HepG2 (cell line): ENCODE results near the gene ZC2HC1B. TPM values are rescaled to one million over a fixed set of nuclear protein-coding genes. Genes with fewer than 3 reads are reported as not detected.

Experiments used
- ATAC-seq: fragments of 200-7000 bp; cut with Tn5 transposase; 3 replicates; pipeline ENCODE4 v1.9.1; 2020; ENCODE audit warnings: mild to moderate bottlenecking, moderate library complexity
- BruUV-seq: library from RNA; stranded (reverse); fragments of 400-500 nt; replicated peaks from 2 replicates; lab custom pipeline; 2021; lab: Mats Ljungman, UMichigan
- CTCF ChIA-PET: fragments of 300-600 bp; formaldehyde crosslinking; extraction: SDS; loops from one replicate; lab custom pipeline; 2021; ENCODE audit warnings: low total read pairs, inconsistent platforms, low intra/inter-chr PET ratio; lab: Yijun Ruan, JAX
- POLR2A ChIA-PET: fragments of 350-600 bp; sonication (Branson Sonifier 250); formaldehyde crosslinking; loops from one replicate; lab custom pipeline; 2020; ENCODE audit warnings: antibody characterized with exemption, inconsistent platforms; lab: Yijun Ruan, JAX
- DNase-seq: peaks from one replicate; pipeline ENCODE4 v3.0.0-alpha.2; 2015; ENCODE audit warnings: low spot score
- FAIRE-seq: peaks from 3 replicates; lab custom pipeline; 2011; peaks lifted over from hg19 to GRCh38; lab: Jason Lieb, UNC
- H2AFZ ChIP-seq: one replicate; pipeline ENCODE4 v1.6.1; 2011; ENCODE audit warnings: low read length, inconsistent platforms
- H3K27ac ChIP-seq: fragments of 300-600 bp; 3 replicates; pipeline ENCODE4 v1.8.0; 2011; ENCODE audit warnings: mixed run types, mild to moderate bottlenecking, mixed read lengths, low read length, inconsistent platforms; ENCODE audit not compliant: insufficient read depth; ENCODE audit errors: extremely low read length
- H3K27me3 ChIP-seq, 2 experiments: fragments of 200-600 bp in 1 of 2; 2 replicates in 1 of 2; 3 replicates in 1 of 2; pipeline versions ENCODE4 v1.6.0 to v1.8.0; 2011; ENCODE audit warnings: low read length in 2 of 2, mild to moderate bottlenecking in 2 of 2, moderate library complexity in 2 of 2, inconsistent platforms in 1 of 2; ENCODE audit not compliant: insufficient read depth in 2 of 2, control insufficient read depth in 1 of 2
- H3K36me3 ChIP-seq, 2 experiments: fragments of 200-600 bp in 1 of 2; replicated peaks in 1 of 2; 2 replicates in 1 of 2; 3 replicates in 1 of 2; pipeline versions ENCODE4 v1.5.1 to v1.8.0; 2011; ENCODE audit warnings: low read length in 2 of 2, inconsistent platforms in 1 of 2; ENCODE audit not compliant: insufficient read depth in 2 of 2, control insufficient read depth in 1 of 2
- H3K4me1 ChIP-seq: 2 replicates; pipeline ENCODE4 v1.5.1; 2012; ENCODE audit warnings: low read length, inconsistent platforms; ENCODE audit not compliant: insufficient read depth
- H3K4me2 ChIP-seq: 2 replicates; pipeline ENCODE4 v1.6.0; 2011; ENCODE audit warnings: low read depth, low read length, inconsistent platforms
- H3K4me3 ChIP-seq, 3 experiments: fragments of 200-600 bp in 1 of 3; sonication (generic), shearing (Covaris generic) in 1 of 3; replicated peaks in 1 of 3; 2 replicates each; pipeline ENCODE4 v1.5.1; 2011 to 2016; ENCODE audit warnings: low read length in 3 of 3, inconsistent platforms in 2 of 3, low read depth in 2 of 3, mild to moderate bottlenecking in 2 of 3, control low read depth in 1 of 3, mixed read lengths in 1 of 3; ENCODE audit not compliant: insufficient read depth in 1 of 3
- H3K79me2 ChIP-seq: one replicate; pipeline ENCODE4 v1.6.1; 2011; ENCODE audit warnings: low read length, inconsistent platforms; ENCODE audit not compliant: insufficient read depth
- H3K9ac ChIP-seq: 2 replicates; pipeline ENCODE4 v1.6.0; 2011; ENCODE audit warnings: mild to moderate bottlenecking, low read depth, low read length, inconsistent platforms; ENCODE audit not compliant: insufficient read depth
- H3K9me3 ChIP-seq: 2 replicates; pipeline ENCODE4 v1.5.1; 2012; ENCODE audit warnings: mild to moderate bottlenecking, low read length
- H4K20me1 ChIP-seq: 2 replicates; pipeline ENCODE4 v1.6.0; 2011; ENCODE audit warnings: inconsistent platforms, mild to moderate bottlenecking, low read length, moderate library complexity; ENCODE audit not compliant: insufficient read depth
- CC2D1A ChIP-seq: sonication (generic); formaldehyde crosslinking; IDR thresholded peaks from 2 replicates; pipeline ENCODE4 v1.8.1; 2023; ENCODE audit warnings: mild to moderate bottlenecking, missing genetic modification reagents
- FOXO1 ChIP-seq: sonication (generic); formaldehyde crosslinking; IDR thresholded peaks from 2 replicates; pipeline ENCODE4 v1.4.0; 2020; ENCODE audit warnings: missing genetic modification reagents
- GABPB1 ChIP-seq: IDR thresholded peaks from 2 replicates; pipeline ENCODE4 v1.6.1; 2016; ENCODE audit warnings: mild to moderate bottlenecking, missing genetic modification reagents, moderate library complexity, missing compliant biosample characterization
- MAFK ChIP-seq, 2 experiments: IDR thresholded peaks in 1 of 2; conservative IDR thresholded peaks in 1 of 2; 2 replicates each; pipeline ENCODE4 v1.6.1; 2011; ENCODE audit warnings: improper control_type of control experiment in 2 of 2, low read length in 2 of 2
- MLX ChIP-seq: IDR thresholded peaks from 2 replicates; pipeline ENCODE4 v1.6.1; 2016
- WGBS: methylation state at CpG from one replicate; pipeline ENCODE4 v1.1.6; 2017; ENCODE audit warnings: low lambda C conversion rate; 5-methylcytosine and 5-hydroxymethylcytosine counted together
- in situ Hi-C: cut with HindIII; loops from 2 replicates; pipeline ENCODE4 v1.10.0; 2017; ENCODE audit warnings: low pct_unique_long_range_greater_than_20kb; ENCODE audit not compliant: extremely low pct_ligation_motif_present
- intact Hi-C: fragments of 100-400 bp; cut with micrococcal nuclease; formaldehyde crosslinking; loops from one replicate; pipeline ENCODE4 v1.10.0; 2022; ENCODE audit not compliant: unreplicated experiment
- polyA plus RNA-seq, 8 experiments: library from polyadenylated mRNA; depleted of rRNA in 3 of 8; stranded (reverse) in 7 of 8; unstranded in 1 of 8; fragments of >200 nt; fragmentation: Illumina TruSeq in 4 of 8; extraction: Trizol in 4 of 8; gene quantifications; 2 replicates each; pipeline versions ENCODE4 v1.2.1 to v1.2.3, GENCODE V29; 2011 to 2016; ENCODE audit warnings: low read depth in 4 of 8, missing spikeins in 1 of 8, mixed read lengths in 1 of 8; ENCODE audit not compliant: insufficient read depth in 1 of 8
- total RNA-seq, 5 experiments: library from RNA; depleted of rRNA; stranded (reverse); fragments of >200 nt; fragmentation: Illumina TruSeq; extraction: Trizol; gene quantifications; 2 replicates each; pipeline ENCODE4 v1.2.3, GENCODE V29; 2016; ENCODE audit warnings: low read depth in 1 of 5
- TF ChIP-seq, protein P1 (sequence below): sonication (generic); formaldehyde crosslinking; IDR thresholded peaks from 2 replicates; pipeline ENCODE4 v1.8.0; 2022; ENCODE audit warnings: missing genetic modification reagents, mild to moderate bottlenecking, borderline replicate concordance

The ZC2HC1B gene
- total and polyA plus RNA-seq, 2 of the 13 experiments (the other 11 are each of a cell fraction or from before 2014, with no cell fraction given) = not detected

DNA sequence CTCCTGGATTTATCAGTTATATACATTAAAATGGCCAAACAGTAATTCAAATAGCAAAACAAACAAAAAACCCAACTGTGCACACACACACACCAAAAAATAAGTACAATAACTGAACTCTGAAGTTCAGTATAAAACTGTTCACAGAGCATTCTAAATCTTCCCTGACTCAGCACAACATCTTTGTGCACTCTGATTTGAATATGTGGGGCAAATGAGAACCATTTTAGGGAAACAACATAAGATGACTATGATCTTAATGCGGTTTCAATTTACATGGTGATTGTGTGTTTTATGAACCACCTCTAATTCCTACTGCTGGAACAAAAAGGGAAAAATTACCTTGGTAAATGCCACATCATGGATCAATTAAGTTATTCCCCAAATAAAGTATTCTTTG lies 102.0 kb downstream of the ZC2HC1B start:
- Histone ChIP-seq H3K4me3 (no peak overlapping the region), H3K27ac (no peak overlapping the region), H3K79me2 (no peaks in the 10 kb centered on the region), H4K20me1 (no peaks in the 10 kb centered on the region), H3K27me3 (no peaks in the 10 kb centered on the region), H3K9ac (no peak overlapping the region), H3K9me3 (no peaks in the 10 kb centered on the region), H3K4me1 (peaks cover 5% of the 10 kb centered on the region; the same call in 1 of the 2 replicates), H2AFZ (no peak overlapping the region), H3K36me3 (no peaks in the 10 kb centered on the region), H3K4me2 (no peak overlapping the region)
- no peak for DNase-seq
- intact Hi-C loops = no loop called here
- in situ Hi-C loops = no loop called here
- no peak for FAIRE-seq
- CTCF ChIA-PET = no interaction called here
- 85% methylated on average over 1 of the region's 1 CpG for WGBS
- POLR2A ChIA-PET = no interaction called here
- TF ChIP-seq, protein P1, sequence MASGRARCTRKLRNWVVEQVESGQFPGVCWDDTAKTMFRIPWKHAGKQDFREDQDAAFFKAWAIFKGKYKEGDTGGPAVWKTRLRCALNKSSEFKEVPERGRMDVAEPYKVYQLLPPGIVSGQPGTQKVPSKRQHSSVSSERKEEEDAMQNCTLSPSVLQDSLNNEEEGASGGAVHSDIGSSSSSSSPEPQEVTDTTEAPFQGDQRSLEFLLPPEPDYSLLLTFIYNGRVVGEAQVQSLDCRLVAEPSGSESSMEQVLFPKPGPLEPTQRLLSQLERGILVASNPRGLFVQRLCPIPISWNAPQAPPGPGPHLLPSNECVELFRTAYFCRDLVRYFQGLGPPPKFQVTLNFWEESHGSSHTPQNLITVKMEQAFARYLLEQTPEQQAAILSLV (CRISPR knock-in tag) = no peak
- TF ChIP-seq MAFK (conservative IDR thresholded peaks at IDR 0.05 in 1 of 2, IDR thresholded peaks at IDR 0.05 in 1 of 2; ENCODE audit: low read length in 2 of 2) = peak; percentile 21 to 57; a peak in 2 of 4 replicates
- TF ChIP-seq GABPB1 (CRISPR knock-in tag) = no peak
- no peak for TF ChIP-seq FOXO1 (CRISPR knock-in tag)
- TF ChIP-seq CC2D1A (CRISPR knock-in tag) = no peak
- TF ChIP-seq MLX (CRISPR knock-in tag) = no peak
- no TSS peak for BruUV-seq
- no peak for ATAC-seq
